Metanephros (tissue), 2 donors: ENCODE measurements around the gene FXYD7. TPM values are rescaled to one million over a fixed set of nuclear protein-coding genes. Genes with fewer than 3 reads are reported as not detected.

ENCODE experiments used
- small RNA-seq: library from RNA; depleted of rRNA; stranded (forward); fragments of <200 nt; gene quantifications from one replicate; pipeline ENCODE3, GENCODE V24; 2014; ENCODE audit warnings: low replicate concordance
- total RNA-seq: library from RNA; depleted of rRNA; stranded (reverse); fragments of >200 nt; gene quantifications from one replicate; pipeline ENCODE4 v1.2.3, GENCODE V29; 2014

Gene FXYD7, protein sequence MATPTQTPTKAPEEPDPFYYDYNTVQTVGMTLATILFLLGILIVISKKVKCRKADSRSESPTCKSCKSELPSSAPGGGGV
- 0.41 TPM for total RNA-seq

DNA sequence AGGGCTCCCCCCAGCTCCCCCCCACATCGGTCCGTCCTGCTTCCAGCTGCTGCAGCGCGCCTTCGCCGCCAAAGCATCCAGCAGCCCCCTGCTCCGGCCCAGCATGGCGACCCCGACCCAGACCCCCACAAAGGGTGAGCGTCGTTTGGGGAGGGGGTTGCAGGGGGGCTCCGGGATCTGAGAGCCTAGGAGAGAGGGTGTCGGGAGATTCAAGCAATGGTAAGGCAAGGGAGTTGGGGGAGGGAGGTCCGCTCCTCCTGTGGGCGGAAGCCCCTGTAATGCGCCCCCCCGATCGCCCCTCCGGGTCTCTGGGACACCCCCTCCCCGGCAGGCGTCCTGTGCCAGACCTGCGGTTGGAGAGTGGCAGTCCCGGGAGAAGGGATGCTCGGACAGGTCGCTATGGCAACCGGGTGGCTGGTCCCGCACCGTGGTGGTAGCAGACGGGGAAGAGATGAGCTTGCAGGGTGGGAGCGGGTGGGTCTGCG is at the start of gene FXYD7:
Gene FXYD7, plus strand, starts transcription at position 25 of the 485 bp plus-strand sequence. Its CDS starts 79 bp downstream, at position 104.

DNA sequence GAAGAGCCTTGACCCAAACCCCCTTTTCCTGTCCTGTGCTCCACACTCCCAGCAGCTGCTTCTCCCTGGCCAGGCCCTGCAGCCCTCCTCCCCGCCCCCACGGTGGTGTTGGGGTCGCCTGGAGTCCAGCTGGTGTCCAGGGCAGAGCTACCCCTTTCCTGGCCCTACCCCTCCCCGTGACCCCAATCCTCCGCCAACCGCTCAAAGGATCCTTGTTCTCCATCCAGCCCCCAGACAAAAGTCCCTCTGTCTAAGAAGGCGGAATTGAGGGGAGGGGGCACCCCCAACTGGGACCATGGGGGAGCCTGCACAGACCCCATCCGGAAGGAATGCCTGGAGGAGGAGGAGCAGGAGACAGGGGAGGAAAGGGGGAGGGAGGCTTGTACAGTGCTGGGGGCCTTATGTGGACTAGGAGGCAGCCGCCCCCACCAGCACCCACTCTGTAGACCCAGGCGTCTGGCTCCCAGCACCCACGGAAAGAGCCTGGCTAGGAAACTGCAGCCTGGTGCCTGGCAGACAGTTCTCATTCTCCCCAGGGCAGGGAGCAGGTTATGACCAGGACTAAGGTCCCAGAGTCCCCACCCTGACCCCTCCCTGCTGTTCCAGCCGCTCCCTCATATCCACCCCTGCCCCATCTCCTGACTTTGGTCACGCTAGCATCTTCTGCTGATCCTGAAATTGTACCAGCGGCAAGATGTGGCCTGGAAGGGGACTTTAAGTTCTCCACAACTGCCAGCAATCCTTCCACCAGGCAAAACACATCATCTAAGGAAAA is 27.7 kb upstream of the FXYD7 start, which contains the start of gene FXYD3:
Gene FXYD3, plus strand, starts transcription at position 647 of the 775 bp plus-strand sequence. CDS start 3,554 bp downstream, outside the sequence.

GRCh38 chr19:35134601-35135242 is 8.3 kb upstream of the FXYD7 start, which contains the start of gene LGI4:
Gene LGI4, minus strand, starts transcription at chr19:35135059. Its CDS starts 379 bp downstream, at chr19:35134680.

GRCh38 chr19:35138305-35138892 is 4.7 kb upstream of the FXYD7 start, which contains the start of gene FXYD1:
Gene FXYD1, plus strand, starts transcription at chr19:35138824. Its CDS starts 1,256 bp downstream, at chr19:35140080.

GRCh38 chr19:35154525-35155406 is 11.7 kb downstream of the FXYD7 start, which contains the start of gene FXYD5:
Gene FXYD5, plus strand, starts transcription at chr19:35154735. Its CDS starts 816 bp downstream, at chr19:35155551.

Small RNA genes lying within 50 kb of the gene (small RNA-seq; reads per million reads assigned to genes)
- gene AC020907.2, result not detected

Other genes starting within 250 kb of the FXYD7 start
- 4.6 TPM for gene ZNF30, start 216.4 kb upstream of the FXYD7 start, total RNA-seq
- 12.8 TPM for gene ZNF792, start 179.0 kb upstream of the FXYD7 start, total RNA-seq
- 63.1 TPM for gene GRAMD1A, start 142.9 kb upstream of the FXYD7 start, total RNA-seq
- gene SCN1B, start 112.8 kb upstream of the FXYD7 start, total RNA-seq, result 3.0 TPM
- gene HPN, start 101.5 kb upstream of the FXYD7 start, total RNA-seq, result 62.8 TPM
- 25.8 TPM for gene FXYD3, start 27.4 kb upstream of the FXYD7 start, total RNA-seq
- 5.1 TPM for gene LGI4, start 8.2 kb upstream of the FXYD7 start, total RNA-seq
- 19.7 TPM for gene FXYD1, start 4.4 kb upstream of the FXYD7 start, total RNA-seq
- gene FXYD5, start 11.5 kb downstream of the FXYD7 start, total RNA-seq, result 14.9 TPM
- not detected for gene FAM187B, start 85.5 kb downstream of the FXYD7 start, total RNA-seq
- gene LSR, start 105.7 kb downstream of the FXYD7 start, total RNA-seq, result 59.6 TPM
- 75.1 TPM for gene USF2, start 125.7 kb downstream of the FXYD7 start, total RNA-seq
- gene HAMP, start 139.3 kb downstream of the FXYD7 start, total RNA-seq, result not detected
- gene MAG, start 148.9 kb downstream of the FXYD7 start, total RNA-seq, result 9.2 TPM
- gene CD22, start 185.9 kb downstream of the FXYD7 start, total RNA-seq, result 6.7 TPM
- gene FFAR1, start 204.6 kb downstream of the FXYD7 start, total RNA-seq, result 0.23 TPM
- 0.76 TPM for gene FFAR3, start 215.2 kb downstream of the FXYD7 start, total RNA-seq
- gene GPR42, start 227.8 kb downstream of the FXYD7 start, total RNA-seq, result not detected